Hepatocyte (in vitro differentiated cells): ENCODE measurements around the gene ONECUT3. TPM values are rescaled to one million over a fixed set of nuclear protein-coding genes. Genes with fewer than 3 reads are reported as not detected.

Source experiments
- DNase-seq: peaks from one replicate; pipeline ENCODE4 v3.0.0-alpha.2; 2016; ENCODE audit warnings: low spot score
- H2AFZ ChIP-seq: fragments of 200-600 bp; sonication (generic); 2 replicates; pipeline ENCODE4 v1.6.0; 2016; ENCODE audit warnings: antibody characterized with exemption, mild to moderate bottlenecking
- H3K27ac ChIP-seq: fragments of 200-600 bp; sonication (generic); 2 replicates; pipeline ENCODE4 v1.5.1; 2016; ENCODE audit warnings: mild to moderate bottlenecking
- H3K27me3 ChIP-seq: fragments of 200-600 bp; sonication (generic); 2 replicates; pipeline ENCODE4 v1.6.1; 2016
- H3K36me3 ChIP-seq: fragments of 200-600 bp; sonication (generic); replicated peaks from 2 replicates; pipeline ENCODE4 v1.5.1; 2016; ENCODE audit warnings: low read depth; ENCODE audit not compliant: insufficient read depth
- H3K4me1 ChIP-seq: fragments of 200-600 bp; sonication (generic); 2 replicates; pipeline ENCODE4 v1.5.1; 2016; ENCODE audit warnings: mild to moderate bottlenecking, moderate library complexity; ENCODE audit not compliant: insufficient read depth
- H3K4me2 ChIP-seq: fragments of 200-600 bp; sonication (generic); 2 replicates; pipeline ENCODE4 v1.6.0; 2016
- H3K4me3 ChIP-seq: fragments of 200-600 bp; sonication (generic); 2 replicates; pipeline ENCODE4 v1.5.1; 2016; ENCODE audit warnings: mild to moderate bottlenecking
- H3K79me2 ChIP-seq: fragments of 200-600 bp; sonication (generic); 2 replicates; pipeline ENCODE4 v1.6.0; 2017; ENCODE audit warnings: mild to moderate bottlenecking
- H3K9me2 ChIP-seq: fragments of 200-600 bp; sonication (generic); replicated peaks from 2 replicates; pipeline ENCODE4 v1.6.0; 2017; ENCODE audit warnings: mild to moderate bottlenecking; ENCODE audit not compliant: insufficient read depth
- H3K9me3 ChIP-seq: fragments of 200-600 bp; sonication (generic); 2 replicates; pipeline ENCODE4 v1.5.1; 2016; ENCODE audit warnings: low read depth, mild to moderate bottlenecking
- H4K20me1 ChIP-seq: fragments of 200-600 bp; sonication (generic); 2 replicates; pipeline ENCODE4 v1.6.0; 2016; ENCODE audit warnings: mild to moderate bottlenecking; ENCODE audit not compliant: insufficient read depth, poor library complexity, severe bottlenecking
- CTCF ChIP-seq: fragments of 200-600 bp; sonication (generic); IDR thresholded peaks from 2 replicates; pipeline ENCODE4 v1.5.1; 2016; ENCODE audit warnings: antibody characterized with exemption, mild to moderate bottlenecking; ENCODE audit not compliant: poor library complexity
- EZH2 ChIP-seq: fragments of 200-600 bp; sonication (generic); IDR thresholded peaks from 2 replicates; pipeline ENCODE4 v1.6.1; 2016; ENCODE audit warnings: antibody characterized with exemption, mild to moderate bottlenecking, borderline replicate concordance
- EZH2phosphoT487 ChIP-seq: fragments of 200-600 bp; sonication (generic); IDR thresholded peaks from one replicate; pipeline ENCODE4 v1.6.1; 2018; ENCODE audit warnings: antibody characterized with exemption, mild to moderate bottlenecking, low read depth, moderate library complexity; ENCODE audit not compliant: unreplicated experiment, severe bottlenecking
- WGBS: methylation state at CpG from one replicate; pipeline ENCODE4 v1.1.6; 2016; ENCODE audit warnings: low lambda C conversion rate; ENCODE audit errors: missing lambda C conversion rate; 5-methylcytosine and 5-hydroxymethylcytosine counted together
- polyA plus RNA-seq: library from polyadenylated mRNA; unstranded; fragments of >200 nt; fragmentation: Nextera tagmentation; extraction: Ambion mirVana; gene quantifications from 2 replicates; pipeline ENCODE4 v1.2.1, GENCODE V29; 2016
- total RNA-seq: library from RNA; depleted of rRNA; stranded (reverse); fragments of >200 nt; gene quantifications from 2 replicates; pipeline ENCODE4 v1.2.3, GENCODE V29; 2014

Gene ONECUT3
- total and polyA plus RNA-seq, 2 experiments from 2014 or later: 0.03 to 0.06 TPM

- Histone ChIP-seq H3K27ac (no peak overlapping the region), H3K4me2 (peak overlapping the region; percentile 95), H3K36me3 (no peaks in the 10 kb centered on the region), H2AFZ (peak overlapping the region; percentile 79), H3K27me3 (no peaks in the 10 kb centered on the region), H3K4me1 (peaks cover 5% of the 10 kb centered on the region), H3K9me3 (no peaks in the 10 kb centered on the region), H3K9me2 (no peaks in the 10 kb centered on the region), H4K20me1 (no peaks in the 10 kb centered on the region), H3K79me2 (no peaks in the 10 kb centered on the region), H3K4me3 (peak overlapping the region; percentile 41)
- peak; percentile 93 for DNase-seq
- TF ChIP-seq CTCF (peak; percentile 58), EZH2phosphoT487 (no peak), EZH2 (no peak)
- 1% methylated on average over 22 of the region's 47 CpGs for WGBS
Measured at GRCh38 chr19:1812426-1813191, 59.3 kb downstream of the ONECUT3 start.

- Histone ChIP-seq H3K4me2 (peak overlapping the region; percentile 95), H3K27me3 (no peaks in the 10 kb centered on the region), H4K20me1 (no peaks in the 10 kb centered on the region), H2AFZ (no peak overlapping the region), H3K4me3 (no peak overlapping the region), H3K4me1 (peaks cover 5% of the 10 kb centered on the region), H3K27ac (no peak overlapping the region), H3K9me3 (no peaks in the 10 kb centered on the region), H3K36me3 (no peaks in the 10 kb centered on the region), H3K9me2 (no peaks in the 10 kb centered on the region), H3K79me2 (no peaks in the 10 kb centered on the region)
- DNase-seq: no peak
- 67% methylated on average over 21 of the region's 21 CpGs for WGBS
- TF ChIP-seq EZH2 (no peak), EZH2phosphoT487 (no peak), CTCF (no peak)
Measured at GRCh38 chr19:1813192-1814182, 60.2 kb downstream of the ONECUT3 start.

DNA sequence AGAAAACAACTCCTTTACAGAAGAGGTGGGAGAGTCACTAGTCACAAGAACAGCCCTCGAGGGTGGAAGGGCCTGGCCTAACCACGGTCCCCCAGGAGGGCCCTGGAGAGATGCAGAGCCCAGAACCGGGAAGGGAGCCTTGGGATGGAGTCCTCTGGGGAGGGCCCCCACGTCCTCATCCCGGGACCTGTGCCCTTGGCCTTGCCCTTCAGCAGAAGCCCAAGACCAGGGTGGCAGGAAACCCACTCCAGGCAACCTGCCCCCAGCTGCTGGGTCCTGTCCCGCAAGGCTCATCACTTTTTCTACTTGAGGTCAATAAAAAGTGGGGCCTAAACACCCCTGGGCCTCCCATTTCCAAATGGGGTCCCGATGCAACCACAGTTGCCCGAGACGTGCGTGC lies 61.1 kb downstream of the ONECUT3 start:
- no peak overlapping the region for H3K27ac ChIP-seq
- H2AFZ ChIP-seq: no peak overlapping the region
- no peaks in the 10 kb centered on the region for H4K20me1 ChIP-seq
- no peak overlapping the region for H3K4me3 ChIP-seq
- 93% methylated on average over 10 of the region's 10 CpGs for WGBS
- no peaks in the 10 kb centered on the region for H3K27me3 ChIP-seq
- no peaks in the 10 kb centered on the region for H3K79me2 ChIP-seq
- DNase-seq: no peak
- no peaks in the 10 kb centered on the region for H3K9me3 ChIP-seq
- no peak for TF ChIP-seq EZH2phosphoT487
- no peak for TF ChIP-seq EZH2
- no peak for TF ChIP-seq CTCF
- no peaks in the 10 kb centered on the region for H3K36me3 ChIP-seq
- H3K4me2 ChIP-seq: no peak overlapping the region
- H3K4me1 ChIP-seq: peaks cover 5% of the 10 kb centered on the region
- no peaks in the 10 kb centered on the region for H3K9me2 ChIP-seq
